Renal pelvis (tissue), 4 donors: ENCODE data around the gene JAZF1. TPM values are rescaled to one million over a fixed set of nuclear protein-coding genes. Genes with fewer than 3 reads are reported as not detected.
"Not testable (repeated sequence)": the region's sequence is repeated elsewhere in the genome, so short reads cannot be mapped to it uniquely, and the experiment has no call there.

ENCODE experiments used
- DNase-seq: peaks from one replicate; pipeline ENCODE4 v3.0.0-alpha.2; 2013
- polyA plus RNA-seq, 3 donors: library from polyadenylated mRNA; unstranded; fragments of 120-200 nt; gene quantifications; one replicate each; pipeline ENCODE4 v1.2.1, GENCODE V29; 2013; ENCODE audit not compliant: insufficient read length in 3 of 3

The JAZF1 gene
- polyA plus RNA-seq, 3 donors: 9.9 to 11.0 (median 10.9) TPM

DNA sequence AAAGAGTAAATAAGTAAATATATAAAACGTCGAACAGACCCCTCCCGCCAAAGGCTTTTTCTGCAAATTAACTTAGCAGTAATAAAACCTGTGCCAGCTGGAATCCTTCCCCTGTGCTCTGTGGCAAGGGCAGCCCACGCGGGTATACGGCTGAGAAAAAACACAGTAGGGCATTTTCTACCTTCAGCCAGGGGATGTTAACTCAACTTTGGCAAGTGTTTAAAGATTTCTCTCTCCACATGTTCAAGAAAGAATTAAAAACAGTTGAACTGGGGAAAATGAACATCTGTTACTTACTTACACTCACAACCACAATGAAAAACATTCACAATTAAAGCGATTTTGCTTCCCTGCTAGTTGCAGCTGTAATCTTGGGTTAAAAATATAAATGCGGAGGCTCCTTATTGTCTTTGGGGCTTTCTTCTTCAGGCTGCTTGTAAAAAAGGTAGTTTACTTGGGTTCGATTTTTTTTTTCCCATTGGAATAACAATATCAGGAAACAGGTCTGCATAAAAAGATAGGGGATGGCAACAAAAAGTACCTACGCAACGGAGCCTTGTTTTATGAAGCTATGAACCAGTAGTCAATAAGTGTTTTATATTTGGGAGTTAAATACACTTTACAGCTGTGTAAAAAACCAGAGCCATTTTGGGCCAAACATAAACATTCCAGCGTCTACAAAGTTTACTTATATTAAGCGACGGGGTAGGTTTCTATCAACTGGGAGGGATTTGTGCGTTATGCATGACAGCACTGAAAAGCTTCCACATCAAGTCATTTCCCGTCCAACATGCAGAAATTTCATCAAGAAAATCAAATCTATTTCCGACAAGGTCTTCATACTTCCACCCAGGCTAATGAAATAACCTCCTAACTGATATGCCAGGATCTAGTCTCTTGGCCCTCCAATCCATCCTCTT lies 308.0 kb downstream of the JAZF1 start:
- no peak for DNase-seq

DNA sequence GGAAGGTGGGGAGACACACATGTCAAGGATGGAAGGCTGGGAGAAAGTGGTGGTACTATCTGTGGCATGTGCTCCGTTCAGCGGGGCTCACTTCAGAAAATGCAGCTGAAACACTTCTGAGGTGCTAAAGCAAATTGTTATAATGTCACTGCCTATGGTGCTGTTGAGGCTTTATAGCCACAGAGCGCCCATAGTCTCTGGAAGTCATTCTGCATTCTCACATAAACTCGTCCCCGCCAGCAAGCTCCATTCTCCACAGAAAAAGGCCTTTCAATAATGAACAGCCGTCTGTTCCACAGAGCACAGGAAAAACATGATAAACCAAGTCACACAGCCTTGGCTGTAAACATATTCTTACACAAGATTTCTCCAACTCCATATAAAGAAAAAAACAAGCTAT lies 308.7 kb downstream of the JAZF1 start:
- no peak for DNase-seq

DNA sequence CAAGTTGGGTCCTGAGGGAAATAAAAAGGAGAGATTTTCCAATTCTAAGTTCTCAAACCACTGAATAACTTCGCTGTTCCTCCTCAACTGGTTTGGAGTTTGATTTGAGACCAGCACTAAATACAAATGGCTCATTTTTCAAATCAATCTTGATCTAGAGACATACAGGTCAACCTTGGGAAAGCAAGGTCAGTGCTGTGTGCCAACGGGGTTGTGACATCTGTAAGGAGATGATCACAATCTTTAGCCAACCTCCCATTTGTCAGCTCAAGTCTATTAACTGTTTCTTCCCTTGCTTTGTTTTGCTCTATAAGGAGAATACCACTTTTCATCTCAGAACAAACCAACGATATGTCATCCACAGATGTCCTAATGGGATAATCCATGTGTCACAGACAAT lies 309.5 kb downstream of the JAZF1 start:
- DNase-seq: no peak

DNA sequence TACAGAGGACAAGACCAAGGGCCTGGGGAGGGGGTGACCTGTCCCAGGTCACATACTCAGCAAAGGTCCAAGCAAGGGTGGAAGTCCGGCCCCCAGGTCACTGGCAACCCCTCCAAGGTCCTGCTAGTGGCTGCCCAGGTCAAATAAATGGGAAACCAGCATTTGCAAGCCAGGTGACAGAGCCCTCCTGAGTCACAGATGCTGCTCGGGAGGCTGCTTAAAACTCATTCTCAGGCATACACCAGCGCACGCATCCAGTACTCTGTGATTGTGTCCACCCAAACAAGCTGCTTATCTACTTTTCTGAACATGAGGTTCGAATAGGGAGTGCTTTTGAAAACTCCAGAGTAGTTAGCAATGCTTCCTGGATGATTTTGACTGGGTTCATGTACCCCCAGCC lies 310.0 kb downstream of the JAZF1 start:
- no peak for DNase-seq

DNA sequence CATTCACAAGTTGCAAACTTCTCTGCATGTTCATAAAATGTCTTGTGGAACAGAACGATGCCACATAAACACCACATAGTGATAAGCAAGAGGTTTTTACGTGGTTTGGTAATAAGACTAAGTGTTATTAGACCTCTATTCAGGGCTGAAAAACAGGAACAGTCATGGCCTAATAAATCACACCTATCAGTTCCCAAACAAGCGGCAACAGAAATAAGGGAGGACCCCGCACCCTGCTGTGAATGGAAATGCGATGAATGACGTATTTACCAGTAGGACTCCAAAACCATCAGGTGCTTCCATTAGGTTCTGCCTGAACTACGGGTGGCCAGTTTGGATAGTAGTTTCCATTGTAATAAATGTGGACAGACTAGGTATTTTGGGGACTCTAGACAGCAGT lies 311.5 kb downstream of the JAZF1 start:
- DNase-seq: no peak

DNA sequence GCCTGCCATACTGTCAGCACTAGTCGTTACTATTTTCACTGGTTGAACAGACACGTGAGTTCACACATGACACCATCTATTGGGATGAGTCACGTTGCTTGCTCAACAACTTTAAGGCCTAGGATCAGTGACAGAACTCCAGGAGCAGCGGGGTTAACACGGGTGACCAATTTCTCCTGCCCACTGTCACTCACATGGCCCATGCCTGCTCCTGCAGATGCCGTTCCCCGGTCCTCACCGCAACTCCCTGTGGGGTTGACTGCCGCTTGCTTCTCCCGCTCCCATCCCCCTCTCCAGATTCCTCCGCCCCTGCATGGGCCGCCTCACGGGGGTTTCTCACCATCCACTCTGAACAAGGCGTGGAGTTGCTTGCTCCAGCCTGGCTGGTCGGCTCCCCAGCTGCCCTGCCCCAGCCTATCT lies 312.5 kb downstream of the JAZF1 start:
- no peak for DNase-seq

DNA sequence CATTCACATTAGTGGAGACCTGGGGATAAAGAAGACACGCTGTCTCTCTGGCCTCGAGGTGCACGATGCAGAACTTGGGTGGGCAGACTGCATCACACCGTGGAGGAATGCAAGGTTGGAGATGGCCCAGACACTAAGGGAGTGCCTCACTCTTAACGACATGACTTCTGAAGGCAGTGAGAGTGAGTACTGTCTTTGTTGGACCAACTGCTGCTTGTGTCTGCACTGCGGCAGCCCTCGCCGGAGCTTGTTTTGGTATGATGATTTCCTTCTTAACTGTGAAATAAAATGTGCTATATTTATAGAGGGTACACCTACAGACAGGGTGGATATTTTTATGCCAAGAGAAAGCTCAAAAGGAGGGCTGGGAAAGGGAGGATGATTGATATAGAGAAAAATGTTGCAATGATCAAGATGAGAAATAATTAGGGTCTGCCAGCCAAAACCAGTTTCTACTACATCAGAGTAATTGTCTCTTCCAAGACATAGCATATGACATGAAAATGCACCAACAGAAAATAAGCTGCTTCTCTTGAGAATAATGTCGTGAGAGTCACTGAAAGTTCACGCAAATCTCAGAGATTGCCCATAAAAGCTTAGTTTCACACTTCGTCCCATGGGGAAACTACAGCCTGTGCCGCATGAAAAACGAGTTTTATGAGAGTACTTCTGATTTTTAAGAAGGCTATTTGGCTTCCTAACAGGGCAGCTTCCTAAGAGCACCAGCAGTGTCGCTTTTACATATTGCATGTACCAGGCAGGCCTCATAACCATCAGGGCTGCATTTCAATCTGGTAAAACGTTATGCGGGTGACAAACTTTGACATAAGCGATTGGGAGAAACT lies 313.5 kb downstream of the JAZF1 start:
- DNase-seq: no peak

DNA sequence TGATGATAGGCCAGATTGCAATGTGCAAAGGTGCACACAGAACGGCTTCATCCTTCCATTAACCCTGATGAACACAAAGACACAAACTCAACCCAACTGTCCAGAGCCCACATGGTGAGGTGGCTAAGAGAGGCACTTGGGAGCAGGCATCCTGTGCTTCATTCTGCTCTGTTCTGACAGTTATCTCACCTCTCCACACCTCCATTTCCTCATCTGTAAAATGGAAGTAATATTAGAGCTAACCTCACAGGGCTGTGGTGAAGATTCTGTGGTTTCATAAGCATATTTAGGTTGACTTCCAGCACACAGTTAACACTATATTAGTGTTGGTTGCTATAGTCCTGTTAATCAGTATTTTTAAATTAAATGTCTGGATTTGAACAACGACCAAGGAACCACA lies 314.3 kb downstream of the JAZF1 start:
- no peak for DNase-seq

DNA sequence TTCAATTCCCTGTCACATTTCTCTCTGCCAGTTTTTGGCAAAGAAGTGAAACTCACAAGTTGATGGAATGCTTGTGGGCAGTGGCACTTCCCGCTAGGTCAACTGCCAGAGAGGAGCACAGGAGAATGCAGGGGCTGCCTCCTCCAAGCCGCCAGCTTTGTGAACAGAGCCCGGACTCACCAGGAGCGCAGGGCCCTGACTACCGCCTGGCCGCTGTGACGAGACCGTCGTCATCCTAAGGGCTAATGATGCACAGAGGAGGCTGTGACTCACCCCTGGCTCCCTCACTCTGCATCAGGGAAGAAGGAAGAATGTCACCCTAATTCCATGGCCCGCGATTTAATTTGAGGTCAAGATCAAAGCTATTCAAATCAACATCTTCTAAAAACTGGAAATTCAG lies 316.7 kb downstream of the JAZF1 start:
- no peak for DNase-seq

DNA sequence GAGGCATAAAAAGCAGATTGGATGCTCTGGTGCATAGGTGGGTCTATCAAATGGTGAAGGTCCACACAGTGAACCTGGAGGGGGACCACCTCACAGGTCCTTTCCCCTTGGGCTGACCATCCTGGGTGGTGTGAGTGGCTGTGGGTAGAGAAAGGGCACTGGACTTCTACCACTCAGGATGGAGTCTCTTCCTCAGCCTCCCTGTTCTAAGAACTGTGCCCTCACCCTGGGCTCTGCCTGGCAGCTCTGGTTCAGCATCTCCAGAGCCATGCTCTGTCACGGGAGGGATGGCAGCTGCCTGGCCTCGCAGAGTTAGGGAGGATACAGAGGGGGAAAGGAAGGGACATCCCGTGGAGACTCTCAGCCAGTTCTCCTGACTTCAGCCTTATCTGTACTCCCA lies 318.8 kb downstream of the JAZF1 start:
- no peak for DNase-seq

DNA sequence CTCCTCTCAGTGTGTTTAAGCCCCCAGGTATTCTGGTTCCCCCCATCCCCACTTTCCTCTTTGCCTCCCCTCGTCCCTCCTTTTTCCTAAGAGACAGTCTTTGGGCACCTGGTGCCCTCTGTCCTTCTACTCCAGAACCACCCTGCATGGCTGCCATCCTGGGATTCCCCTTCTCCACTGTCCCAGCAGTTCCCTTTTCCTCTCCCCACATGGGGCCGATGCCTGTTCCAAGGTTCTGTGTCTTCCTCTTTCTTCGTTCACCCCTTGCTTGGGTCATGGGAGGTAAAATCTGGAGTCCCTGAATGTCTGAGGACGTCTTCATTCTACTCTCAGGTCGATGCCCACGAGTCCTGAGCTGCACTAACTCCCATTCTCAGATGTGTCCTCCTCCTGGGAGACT lies 319.8 kb downstream of the JAZF1 start:
- DNase-seq: no peak

DNA sequence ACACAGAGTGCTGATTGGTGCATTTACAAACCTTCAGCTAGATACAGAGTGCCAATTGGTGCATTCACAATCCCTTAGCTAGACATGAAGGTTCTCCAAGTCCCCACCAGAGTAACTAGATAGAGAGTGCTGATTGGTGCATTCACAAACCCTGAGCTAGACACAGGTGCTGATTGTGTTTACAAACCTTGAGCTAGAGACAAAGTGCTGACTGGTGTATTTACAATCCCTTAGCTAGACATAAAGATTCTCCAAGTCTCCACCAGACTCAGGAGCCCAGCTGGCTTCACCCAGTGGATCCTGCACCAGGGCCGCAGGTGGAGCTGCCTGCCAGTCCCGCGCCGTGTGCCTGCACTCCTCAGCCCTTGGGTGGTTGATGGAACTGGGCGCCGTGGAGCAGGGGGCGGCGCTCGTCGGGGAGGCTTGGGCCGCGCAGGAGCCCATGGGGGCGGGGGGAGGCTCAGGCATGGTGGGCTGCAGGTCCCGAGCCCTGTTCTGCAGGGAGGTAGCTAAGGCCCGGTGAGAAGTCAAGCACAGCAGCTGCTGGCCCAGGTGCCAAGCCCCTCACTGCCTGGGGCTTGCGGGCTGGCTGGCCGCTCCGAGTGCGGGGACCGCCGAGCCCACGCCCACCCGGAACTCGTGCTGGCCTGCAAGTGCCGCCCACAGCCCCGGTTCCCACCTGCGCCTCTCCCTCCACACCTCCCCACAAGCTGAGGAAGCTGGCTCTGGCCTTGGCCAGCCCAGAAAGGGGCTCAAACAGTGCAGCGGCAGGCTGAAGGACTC lies 323.7 kb downstream of the JAZF1 start:
- DNase-seq: not testable (repeated sequence)

DNA sequence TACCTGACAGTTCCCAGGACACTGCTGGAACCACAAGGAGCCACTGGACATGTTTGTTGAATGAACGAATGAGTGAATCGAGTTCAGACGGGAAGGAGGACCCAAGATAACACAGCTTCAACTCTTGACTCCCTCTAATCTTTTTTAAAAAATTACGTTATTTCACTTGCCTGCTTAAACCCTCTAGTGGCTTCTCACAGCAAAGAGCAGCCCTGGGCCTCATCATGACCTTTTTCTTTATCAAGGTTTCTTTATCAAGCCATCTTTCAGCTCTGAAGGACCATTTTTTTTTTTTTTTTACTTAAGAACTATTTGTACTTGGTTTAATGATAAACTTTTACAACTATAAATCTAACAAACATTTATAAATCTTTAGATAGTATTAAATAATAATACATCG lies 330.1 kb downstream of the JAZF1 start:
- no peak for DNase-seq

DNA sequence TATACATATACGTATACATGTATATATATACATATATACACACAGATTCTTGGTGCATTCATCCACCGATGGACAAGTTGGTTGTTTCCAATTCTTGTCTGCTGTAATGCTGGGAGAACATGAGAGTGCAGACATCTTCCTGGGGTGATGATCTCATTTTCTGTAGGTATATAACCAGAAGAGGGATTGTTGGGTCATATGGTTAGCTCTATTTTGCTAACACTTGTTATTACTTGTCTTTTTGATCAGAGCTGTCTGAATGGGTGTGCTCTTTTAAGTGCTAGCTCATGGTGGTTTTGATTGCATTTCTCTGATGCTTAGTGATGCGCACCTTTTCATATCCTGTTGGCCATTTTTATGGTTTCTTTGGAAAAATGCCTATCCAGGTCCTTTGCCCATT lies 334.2 kb downstream of the JAZF1 start:
- no peak for DNase-seq

DNA sequence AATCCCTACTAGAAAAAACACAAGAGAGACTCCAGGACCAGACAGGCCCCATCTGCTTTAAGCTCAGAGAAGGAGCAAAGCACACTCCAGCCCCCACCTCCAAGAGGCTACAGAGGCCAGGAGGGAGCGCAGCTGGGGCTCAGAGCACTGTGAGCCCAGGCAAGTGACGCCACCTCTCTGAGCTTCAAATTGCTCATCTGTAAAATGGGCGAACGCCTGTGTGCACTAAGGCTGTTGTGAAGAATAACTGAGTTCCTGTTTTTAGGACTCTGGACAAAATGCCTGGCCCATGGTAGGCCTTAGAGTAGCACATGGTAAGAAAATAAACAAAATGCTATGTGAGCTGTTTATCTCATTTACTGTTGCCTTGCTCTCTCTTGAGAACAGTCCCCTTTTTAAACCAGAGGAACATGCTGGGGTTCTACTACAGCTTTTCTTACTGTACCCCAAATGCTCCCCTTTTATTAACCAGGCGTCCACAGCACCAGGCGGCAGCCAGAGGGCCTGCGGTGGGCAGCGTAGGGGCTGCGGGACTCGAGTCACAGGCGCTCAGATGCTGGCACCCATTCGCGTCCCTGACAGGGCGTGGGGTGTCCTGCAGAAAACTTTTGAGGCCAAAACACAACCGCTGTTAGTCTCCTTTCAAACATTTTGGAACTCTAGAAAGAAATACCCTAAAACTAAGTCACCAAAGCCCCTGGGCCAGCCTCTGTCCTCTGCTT lies 336.9 kb downstream of the JAZF1 start:
- no peak for DNase-seq

DNA sequence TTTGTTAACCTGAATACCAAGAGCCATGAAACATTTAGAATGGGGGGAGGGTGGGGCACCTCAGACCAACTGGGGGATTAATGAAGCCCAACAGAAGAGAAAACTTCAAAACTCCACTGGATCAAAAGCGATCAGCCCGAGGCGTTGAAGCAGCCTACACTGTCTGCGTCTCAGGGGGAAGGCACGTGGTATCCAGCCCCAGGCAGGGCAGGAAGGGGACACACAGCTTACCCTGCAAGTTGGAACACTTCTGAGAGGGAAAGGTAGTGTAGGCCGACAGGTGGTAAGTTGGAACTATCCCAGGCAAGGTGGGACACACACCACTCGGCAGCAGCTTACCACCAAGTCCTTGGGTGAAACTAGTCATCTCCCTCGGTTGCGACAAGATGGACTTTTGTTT lies 337.7 kb downstream of the JAZF1 start:
- no peak for DNase-seq

DNA sequence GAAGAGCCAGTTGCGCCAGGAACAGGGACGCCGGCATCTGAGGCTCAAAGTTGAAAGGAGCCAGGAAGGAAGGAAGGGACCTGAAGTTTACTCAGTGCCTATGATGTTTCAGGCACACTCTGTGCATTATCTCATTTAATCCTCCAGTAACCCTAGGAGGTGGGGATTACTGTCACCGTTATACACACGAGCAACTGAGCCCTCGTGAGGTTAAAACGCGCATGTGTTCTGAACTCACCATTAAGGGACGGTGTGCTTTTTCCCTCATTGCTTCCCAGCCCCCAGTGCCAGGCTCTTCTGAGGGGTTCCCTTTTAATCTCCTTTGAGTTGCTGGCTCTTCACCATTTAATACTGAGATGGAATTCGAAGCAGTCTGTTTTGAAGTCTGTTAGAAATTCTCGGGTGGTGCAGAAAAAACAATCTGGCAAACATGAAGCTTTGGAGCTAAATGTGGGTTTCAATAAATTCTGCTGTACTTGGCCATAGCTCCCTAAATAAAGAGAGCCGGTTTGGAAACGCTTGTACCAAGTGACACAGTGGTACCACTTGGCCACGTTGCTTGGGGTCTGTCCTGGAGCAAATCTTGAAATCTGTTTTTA lies 338.4 kb downstream of the JAZF1 start:
- DNase-seq: no peak

DNA sequence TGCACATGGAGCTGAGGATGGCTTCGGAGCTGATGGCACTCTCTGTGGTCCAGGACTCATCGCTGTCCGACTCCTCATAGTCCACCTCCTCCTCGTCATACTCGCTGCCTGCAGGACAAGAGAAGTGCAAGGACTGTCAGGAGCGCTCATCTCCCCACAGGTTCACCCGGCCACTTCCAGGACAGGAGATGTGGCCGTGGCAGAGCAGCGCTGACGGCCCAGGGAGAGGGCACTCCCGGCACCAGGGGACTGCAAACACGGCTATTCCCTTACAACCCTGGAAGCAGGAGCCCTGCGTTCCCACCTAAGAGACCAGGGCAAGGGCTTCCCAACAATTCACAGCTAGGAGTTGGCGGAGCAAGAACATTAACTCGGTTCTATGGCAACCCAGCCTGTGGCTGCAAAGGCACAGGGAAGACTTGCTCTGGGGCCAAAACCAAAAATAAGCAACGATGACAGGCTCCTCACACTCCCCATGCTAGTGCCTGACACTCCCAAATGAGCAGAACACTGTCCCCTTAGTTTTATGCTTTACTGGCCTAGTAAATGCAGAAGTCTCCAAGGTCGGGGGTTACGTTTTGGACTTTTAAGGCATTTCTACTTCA lies 339.7 kb downstream of the JAZF1 start:
- no peak for DNase-seq

DNA sequence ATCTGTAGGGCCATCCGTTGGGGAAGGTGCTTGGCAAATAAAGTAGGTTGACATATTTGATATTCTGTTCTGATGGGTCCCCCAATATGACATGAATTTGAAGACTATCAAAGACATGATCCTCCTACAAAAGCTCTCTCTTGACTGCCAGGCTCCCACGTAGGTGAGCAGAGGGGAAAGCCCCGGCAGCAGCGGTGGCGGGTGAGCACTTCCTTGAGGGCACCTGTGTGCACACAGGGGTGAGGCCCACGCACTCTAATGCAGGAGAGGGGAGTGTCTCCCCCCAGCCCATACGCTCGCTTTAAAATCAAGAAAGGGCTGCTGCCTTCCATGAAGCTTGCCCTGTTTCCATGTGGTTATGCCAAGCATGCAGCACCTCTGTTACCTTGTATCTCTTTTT lies 340.3 kb downstream of the JAZF1 start:
- DNase-seq: no peak

DNA sequence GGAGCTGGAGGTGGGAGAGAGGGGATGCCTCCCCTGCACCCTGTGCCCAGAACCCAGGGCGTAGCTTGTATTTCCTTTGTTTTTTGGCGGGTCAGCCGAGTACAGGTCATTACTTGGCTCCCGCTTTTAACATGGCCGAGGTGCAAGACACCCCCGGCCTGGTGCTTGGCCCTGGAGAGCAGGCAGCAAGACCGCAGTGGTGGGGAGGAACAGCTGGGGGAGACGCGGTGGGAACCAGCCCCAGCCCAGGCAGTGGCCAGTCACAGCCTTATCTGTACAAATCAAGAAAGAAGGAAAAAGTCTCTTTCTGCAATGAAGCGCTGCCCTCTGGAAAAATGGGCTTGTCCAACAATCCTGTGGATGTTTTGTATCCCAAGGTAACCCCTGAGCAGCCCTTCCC lies 341.5 kb downstream of the JAZF1 start:
- no peak for DNase-seq

DNA sequence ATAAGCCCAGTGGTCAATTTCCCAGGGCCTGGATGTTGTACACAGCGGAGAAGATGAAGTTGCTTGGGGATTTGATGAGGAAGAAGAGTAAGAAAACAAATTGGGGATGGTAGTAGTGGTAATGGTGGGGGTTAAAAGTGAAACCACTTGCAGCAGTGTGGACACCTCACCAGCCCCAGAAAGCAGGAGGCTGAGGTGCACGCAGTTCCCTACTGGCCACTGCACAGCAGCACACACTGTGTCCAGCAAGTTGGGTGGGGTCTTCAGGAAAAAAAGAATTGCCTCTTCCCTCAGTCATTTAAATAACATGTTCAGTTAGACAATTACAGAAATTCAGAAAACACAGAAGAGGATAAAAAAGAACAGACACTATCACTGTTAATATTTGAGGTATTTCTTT lies 344.1 kb downstream of the JAZF1 start:
- DNase-seq: no peak
